NK-92 (cell line): ENCODE measurements around the gene IFT52.
"Not testable (repeated sequence)": the region's sequence is repeated elsewhere in the genome, so short reads cannot be mapped to it uniquely, and the experiment has no call there.

Experiments
- DNase-seq: peaks from one replicate; lab custom pipeline; 2025; ENCODE audit not compliant: unreplicated experiment; lab: John Stamatoyannopoulos, UW

The IFT52 gene

DNA sequence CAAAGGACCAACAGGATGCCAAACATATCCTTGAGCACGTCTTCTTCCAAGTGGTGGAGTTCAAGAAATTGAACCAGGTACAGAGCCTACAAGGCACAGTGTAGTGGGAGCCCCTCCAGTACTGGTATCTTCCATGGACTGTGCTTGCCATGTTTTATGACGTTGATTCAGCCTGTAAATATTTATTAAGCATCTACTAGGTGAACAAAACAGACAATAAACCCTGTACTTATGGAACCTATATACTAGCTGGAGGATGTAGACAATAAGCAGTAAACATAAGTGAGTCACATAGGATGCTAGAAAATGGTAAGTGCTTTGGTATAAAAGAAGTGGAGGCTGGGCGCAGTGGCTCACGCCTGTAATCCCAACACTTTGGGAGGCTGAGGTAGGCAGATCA lies 51.8 kb downstream of the IFT52 start:
- DNase-seq: no peak

DNA sequence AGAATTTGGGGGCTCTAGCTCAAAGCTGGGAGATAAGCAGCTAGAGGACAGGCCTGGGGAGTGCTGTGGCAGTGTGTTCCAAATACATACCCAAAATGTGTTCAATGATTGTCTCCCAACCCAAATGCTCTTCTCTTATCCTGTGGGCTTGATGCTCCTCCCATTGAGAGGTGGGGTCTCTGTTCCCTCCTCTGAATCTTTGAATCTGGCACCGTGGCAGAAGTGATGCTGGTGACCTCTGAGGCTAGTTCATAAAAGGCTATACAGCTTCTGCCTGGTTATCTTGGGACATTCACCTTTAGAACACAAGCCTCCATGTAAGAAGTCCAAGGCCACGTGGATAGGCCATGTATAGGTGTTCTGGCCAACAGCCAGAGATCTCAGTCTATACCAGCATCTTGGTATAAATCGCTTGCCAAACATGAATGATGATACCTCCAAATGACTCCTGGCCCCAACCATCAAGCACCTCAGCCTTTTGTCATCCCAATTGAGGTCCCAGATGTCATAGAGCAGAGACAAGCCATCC lies 60.3 kb downstream of the IFT52 start:
- DNase-seq: no peak

DNA sequence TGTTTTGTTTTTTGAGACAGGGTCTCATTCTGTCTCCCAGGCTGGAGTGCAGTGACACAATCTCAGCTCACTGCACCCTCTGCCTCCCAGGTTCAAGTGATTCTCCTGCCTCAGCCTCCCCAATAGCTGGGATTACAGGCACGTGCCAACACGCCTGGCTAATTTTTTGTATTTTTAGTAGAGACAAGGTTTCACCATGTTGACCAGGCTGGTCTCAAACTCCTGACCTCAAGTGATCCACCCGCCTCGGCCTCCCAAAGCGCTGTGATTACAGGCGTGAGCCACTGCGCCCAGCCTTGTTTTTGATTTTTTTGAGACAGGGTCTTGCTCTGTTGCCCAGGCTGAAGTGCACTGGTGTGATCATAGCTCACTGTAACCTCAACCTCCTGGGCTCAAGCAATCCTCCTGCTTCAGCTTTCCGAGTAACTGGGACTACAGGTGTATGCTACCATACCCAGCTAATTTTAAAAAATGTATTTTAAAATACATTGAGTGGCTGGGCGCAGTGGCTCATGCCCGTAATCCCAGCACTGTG lies 61.0 kb downstream of the IFT52 start:
- not testable (repeated sequence) for DNase-seq

DNA sequence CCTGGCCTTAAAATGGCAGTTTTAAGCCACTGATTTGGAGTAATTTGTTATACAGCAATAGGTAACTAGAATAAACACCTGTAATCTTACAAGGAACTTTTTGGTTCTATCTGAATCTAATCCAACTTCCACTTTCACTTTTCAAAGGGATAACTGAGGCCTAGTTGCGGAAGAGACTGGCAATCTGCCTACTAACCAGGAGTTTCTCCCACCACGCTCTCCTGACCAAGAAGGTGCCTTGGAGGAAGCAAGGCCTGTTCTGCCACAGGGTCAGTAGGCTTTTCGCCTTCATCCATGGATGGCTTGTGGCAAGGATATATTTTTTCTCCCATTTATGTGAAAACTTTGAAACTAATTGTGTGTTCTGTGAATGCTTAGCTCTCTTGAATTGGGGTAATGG lies 63.2 kb downstream of the IFT52 start:
- DNase-seq: no peak

DNA sequence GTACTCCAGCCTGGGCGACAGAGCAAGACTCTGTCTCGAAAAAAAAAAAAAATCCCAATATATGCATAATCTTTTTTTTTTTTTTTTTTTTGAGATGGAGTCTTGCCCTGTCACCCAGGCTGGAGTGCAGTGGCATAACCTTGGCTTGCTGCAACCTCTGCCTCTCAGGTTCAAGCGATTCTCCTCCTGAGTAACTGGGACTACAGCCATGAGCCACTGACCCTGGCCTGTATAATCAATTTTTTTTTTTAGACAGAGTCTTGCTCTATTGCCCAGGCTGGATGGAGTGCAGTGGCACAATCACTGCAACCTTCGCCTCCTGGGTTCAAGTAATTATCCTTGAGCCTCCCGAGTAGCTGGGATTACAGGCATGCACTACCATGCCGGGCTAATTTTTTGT lies 64.4 kb downstream of the IFT52 start:
- DNase-seq: not testable (repeated sequence)

DNA sequence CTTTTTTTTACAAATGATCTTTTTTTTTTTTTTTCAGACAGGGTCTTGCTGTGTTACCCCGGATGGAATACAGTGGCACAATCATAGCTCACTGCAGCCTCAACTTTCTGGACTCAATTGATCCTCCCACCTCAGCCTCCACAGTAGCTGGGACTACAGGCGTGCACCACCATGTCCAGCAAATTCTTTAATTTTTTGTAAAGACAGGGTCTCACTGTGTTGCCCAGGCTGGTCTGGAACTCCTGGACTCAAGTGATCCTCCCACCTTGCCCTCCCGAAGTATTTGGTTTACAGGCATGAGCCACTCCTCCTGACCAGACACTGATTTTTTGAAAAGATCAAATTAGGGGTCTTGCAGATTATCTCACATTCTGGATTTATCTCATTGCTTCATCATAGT lies 65.2 kb downstream of the IFT52 start:
- DNase-seq: no peak

DNA sequence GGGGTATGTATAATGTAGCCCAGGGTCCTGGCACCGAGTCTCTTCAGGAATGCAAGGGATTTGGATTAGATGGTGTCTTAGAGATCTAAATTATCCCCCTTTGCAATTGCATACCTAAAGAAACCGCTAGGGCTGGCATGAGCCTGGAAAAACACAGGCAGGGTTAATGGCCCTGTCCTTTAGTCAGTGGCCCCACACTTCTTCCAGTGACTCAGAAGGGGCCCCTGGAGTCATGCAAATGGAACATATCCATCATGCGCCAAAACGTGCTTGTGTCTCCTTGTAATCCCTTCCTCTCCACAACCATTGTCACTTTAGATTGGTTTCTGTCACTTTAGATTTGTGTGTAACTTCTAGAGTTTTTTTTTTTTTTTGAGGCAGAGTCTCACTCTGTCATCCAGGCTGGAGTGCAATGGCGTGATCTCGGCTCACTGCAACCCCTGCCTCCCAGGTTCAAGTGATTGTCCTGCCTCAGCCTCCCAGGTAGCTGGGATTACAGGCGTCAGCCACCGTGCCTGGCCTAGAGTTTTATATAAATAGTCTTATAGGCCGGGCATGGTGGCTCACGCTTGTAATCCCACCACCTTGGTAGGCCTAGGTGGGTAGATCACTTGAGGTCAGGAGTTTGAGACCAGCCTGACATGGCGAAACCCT lies 67.5 kb downstream of the IFT52 start:
- no peak for DNase-seq

DNA sequence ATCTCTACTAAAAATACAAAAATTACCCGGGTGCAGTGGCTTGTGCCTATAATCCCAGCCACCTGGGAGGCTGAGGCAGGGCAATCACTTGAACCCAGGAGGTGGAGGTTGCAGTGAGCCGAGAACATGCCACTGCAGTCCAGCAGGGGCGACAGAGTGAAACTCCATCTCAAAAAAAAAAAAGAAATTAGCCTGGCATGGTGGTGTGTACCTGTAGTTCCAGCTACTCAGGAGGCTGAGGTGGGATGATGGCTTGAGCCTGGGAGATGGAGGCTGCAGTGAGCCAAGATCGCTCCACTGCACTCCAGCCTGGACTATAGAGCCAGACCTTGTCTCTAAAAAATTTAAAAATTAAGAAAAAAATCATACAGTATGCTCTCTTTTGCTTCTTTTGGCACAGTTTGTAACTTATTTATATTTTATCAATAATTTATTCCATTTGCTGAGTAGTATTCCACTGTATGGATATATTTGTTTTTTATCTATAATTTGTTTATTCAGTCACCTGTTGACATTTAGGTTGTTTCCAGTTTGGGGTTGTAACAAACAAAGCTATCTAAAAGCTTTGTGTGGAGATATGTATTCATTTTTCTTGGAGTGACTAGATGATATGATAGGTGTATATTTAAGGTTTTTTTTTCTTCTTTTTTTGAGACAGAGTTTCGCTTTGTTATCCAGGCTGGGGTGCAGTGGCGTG lies 68.1 kb downstream of the IFT52 start:
- no peak for DNase-seq

DNA sequence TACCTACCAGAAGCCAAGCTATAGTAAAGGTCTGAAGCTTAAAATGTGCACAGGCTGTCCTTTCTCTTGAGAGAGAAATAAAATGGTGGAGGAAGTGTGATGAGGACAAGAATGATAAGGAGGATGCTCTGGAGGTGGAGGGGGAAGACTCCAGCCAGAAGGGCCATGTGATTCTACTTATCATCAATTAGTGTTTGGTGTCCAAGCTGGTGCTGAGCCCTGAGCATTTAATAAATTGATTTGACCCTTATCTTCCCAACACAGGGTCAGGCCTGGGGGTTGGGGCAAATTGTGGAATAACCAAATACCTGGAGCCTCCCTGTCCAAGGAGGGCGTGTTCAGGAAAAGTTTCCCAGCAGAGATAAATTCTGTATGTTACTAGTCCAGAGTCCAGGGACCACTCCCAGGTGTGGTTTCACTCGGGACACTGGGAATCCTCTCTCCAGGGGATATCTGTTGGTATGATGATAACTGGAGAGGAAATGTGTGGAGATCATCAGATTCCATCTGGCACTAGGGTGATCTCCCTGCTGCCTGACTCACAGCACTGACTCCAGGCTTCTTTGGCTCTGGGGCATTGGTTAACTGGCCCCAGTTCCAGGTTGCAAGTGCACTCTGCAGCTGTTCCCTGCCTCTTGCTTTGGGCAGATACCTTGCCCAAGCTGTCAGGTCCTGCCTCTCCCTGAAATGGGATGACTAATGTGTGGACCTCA lies 72.4 kb downstream of the IFT52 start:
- no peak for DNase-seq

DNA sequence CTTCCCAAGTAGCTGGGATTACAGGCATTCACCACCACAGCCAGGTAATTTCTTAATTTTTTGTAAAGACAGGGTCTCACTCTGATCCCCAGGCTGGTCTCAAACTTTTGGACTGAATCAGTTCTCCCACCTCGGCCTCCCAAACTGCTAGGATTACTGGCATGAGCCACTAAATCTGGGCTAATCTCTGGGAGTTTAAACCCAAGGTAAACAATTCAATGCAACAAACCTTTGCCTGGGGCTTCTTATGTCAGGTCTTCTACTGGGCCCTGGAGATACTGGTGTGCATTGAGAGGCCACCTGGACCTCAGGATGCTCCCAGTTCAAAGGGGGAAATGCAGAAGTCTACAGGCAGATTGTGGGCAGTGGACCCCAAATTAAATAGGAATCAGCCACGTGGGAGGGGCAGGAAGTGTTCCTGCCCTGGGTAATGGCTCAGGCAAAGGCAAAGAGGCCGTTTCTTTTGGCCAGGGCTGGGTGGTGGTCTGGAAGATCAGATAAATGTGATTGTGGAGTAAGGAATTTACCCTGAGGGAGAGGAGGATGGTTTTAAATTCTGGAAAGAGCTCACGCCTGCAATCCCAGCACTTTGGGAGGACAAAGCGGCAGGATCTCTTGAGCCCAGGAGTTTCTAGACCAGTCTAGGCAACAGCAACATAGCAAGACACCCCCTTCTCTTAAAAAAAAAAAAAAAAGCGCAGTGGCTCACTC lies 74.9 kb downstream of the IFT52 start:
- DNase-seq: no peak

DNA sequence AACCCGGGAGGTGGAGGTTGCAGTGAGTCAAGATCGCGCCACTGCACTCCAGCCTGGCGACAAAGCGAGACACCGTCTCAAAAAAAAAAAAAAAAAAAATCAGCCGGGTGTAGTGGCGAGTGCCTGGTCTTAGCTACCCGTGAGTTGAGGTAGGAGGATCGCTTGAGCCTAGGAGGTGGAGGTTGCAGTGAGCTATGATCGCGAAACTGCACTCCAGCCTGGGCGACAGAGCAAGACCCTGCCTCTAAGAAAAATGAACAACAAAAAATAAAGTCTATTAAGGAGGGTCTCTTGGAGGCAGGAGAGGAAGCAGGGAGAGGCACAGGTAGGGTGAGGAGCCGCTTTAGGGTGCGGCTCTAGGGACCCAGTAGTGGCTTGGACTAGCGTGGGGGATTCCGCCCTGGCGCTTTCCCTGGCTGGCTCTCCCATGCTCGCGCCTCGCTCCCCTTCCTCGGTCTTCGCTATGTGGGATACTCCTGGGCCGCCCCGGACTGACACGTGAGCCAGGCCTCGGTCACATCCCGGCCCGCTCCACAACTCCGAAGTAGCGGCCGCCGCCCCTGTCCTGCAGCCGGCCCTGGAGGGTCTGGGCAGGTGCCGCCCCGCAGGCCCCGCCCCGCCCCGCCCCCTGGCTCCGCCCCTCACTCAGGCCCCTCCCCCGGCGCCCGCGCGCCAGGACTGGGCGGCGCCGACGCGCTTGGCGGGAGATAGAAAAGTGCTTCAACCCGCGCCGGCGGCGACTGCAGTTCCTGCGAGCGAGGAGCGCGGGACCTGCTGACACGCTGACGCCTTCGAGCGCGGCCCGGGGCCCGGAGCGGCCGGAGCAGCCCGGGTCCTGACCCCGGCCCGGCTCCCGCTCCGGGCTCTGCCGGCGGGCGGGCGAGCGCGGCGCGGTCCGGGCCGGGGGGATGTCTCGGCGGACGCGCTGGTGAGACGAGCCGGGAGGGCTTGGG lies 75.9 kb downstream of the IFT52 start, which contains the start of gene MYBL2:
TSS of gene MYBL2 (plus strand) at position 739 of the 953 bp plus-strand sequence. CDS start at position 909, 170 bp downstream.
- no peak for DNase-seq

DNA sequence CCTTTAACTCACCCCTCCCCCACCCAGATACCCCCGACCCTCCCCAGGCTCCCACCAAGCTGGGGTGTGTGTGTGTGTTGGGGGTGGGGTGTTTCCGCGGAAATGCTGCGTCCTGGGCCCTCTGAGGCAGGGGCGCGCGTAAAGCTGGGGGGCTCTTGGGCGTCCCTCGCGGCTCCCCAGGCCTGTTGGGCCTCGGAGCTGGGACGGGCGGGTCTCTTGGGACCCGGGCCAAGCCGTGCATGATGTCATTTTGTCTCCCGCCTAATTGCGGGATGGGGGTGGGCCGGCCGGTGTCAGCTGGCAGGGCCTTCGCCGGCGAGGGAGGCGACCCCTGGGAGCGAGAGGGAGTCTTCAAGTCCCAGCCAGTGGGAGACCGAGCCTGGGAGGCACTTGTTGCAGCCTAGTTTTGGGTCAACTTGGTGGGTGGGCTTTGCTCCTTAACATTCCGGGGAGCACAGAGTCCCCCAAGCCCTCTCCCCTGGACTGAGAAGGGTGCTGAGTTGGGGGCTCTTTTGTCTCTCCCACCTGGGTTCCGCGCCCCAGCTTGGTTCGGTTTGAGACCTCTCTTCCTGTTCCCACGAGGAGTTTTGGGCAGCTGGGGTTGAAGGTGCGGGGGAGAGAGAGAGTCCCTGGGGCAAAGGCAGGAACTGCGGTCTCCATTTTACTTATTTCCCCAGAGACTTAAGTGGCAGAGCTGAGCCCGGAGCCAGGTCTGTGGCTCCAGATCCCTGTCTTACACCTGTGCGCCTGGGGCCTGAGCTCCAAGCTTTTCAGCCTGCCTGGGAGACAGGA lies 76.8 kb downstream of the IFT52 start:
- no peak for DNase-seq

DNA sequence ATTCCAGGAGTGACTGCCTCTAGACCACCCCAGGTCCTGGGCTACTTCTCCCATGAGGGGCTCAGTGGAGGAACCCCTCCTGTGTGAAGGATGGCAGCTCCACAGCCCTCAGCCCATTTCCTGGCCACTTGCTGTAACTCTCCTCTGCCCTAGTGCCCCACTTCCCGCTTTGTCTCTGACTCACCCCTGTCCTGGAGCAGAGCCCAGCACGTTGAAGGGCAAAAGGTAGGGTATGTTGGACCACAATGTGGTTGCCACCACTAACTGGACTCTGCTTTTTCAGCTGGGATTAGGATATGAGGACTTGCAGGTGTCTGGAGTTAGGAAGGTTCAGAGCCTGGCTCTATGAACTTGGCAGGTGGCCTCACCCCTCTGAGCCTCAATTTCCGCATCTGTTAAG lies 78.6 kb downstream of the IFT52 start:
- no peak for DNase-seq

DNA sequence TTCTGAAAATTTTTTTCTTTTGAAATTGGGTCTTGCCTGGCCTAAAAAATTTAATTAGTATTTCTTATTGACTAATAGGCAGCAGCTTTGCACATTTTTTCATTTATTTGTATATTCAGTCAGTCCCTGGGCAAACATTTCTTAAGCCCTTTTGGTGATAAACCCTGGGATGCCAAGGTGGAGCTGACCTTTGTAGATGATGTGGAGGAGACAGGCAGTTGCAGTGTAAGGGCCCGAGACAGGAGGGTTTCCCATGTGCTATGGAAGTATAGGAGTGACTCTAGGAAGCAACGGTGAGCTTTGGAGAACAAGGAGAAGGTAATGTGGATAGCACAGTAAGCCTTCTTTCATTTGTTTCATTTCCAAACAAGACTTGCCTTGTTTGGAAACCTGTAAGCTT lies 79.7 kb downstream of the IFT52 start:
- DNase-seq: no peak

DNA sequence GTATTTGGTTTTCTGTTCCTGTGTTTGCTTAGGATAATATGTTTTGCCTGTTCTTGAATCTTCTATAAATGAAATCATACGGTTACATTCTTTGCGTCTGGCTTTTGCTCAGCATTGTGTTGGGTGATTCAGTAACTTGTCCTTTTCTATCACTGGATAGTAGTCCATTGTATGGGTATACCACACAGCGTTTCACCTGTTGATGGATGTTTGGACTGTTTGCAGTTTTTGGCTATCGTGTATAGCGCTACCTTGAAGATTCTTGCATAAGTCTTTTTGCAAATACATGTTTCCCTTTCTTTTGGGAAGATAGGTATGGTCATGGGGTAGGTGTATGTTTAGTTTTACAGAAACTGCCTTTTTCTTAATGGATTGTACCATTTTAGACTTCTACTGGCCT lies 85.6 kb downstream of the IFT52 start:
- no peak for DNase-seq

DNA sequence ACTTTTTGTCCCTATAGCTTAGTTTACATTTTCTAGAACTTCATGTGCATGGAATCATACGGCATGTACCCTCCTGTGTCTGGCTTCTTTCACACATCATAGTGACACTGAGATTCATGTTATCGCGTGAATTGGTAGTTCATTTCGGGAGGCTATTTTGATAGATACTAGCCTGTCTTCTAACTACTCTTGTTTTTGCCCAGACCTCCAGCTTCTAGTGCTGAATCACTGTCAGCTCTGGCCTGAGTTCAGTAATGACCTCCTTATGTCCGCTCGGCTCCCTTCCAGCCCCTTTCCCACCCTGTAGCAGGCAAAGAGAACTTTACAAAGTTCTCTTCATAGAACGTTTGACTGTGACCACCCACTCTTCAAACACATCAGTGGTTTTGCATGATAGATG lies 90.2 kb downstream of the IFT52 start:
- DNase-seq: no peak

DNA sequence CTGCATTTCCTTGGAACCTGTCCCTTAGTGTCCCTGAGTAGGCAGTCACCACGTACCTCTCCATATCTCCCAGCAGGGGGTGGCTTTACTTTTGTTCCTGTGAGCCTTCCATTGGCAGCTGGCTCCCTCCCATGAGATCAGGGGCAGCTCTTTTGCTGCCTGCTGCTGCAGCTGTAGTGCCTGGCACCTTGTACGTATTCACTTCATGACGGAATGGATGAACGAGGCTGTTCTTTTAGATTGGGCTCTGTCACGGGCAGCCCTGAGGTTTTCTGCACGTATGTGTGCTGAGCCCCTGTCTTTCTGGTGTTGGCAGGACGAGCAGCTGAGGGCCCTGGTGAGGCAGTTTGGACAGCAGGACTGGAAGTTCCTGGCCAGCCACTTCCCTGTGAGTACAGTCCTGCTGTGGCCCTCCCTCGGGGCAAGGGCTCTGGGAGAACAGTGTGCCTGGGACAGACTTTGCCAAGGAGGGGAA lies 90.8 kb downstream of the IFT52 start:
- no peak for DNase-seq

DNA sequence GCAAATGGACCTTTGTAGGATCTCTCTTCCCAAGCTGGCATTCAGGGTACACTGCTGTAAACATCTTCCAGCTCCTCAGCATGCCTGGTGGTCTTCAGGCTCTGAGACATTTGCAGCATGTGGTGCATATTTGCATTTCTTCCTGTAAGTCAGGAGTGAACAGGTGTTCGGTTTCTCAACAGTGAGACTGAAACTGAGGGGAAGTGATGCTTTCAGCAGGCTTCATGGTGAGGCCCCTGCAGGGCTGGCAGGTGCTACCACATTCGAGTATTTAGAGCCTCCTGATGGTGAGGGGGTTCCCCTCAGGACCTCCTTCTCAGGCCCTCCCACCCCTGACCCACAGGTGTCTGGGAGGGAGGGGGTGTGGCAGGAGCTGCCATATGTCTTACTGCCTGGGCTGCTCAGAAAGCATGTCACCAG lies 91.3 kb downstream of the IFT52 start:
- DNase-seq: no peak

DNA sequence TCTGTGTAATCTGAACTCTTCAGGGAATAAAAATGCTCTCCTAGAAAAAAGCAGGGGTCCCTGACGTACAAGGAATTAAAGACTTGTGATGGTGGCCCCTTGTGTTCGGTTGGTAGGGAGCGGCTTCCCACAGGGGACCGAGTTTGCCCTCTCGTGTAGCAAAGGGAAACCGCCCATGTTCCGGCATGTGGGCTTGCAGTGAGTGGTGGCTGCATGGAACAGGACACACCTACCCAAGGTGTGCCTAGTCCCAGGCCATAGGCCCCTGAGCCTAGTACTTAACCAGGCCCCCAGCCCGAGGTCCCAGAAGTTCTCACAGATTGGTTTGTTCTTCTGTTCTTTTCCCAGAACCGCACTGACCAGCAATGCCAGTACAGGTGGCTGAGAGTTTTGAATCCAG lies 91.7 kb downstream of the IFT52 start:
- DNase-seq: no peak
